WERI-Rb-1 (cell line): ENCODE results near the gene LKAAEAR1.

ENCODE experiments used
- DNase-seq: peaks from one replicate; pipeline ENCODE4 v3.0.0-alpha.2; 2020
- H3K27ac ChIP-seq: fragments of 250-450 bp; sonication (Bioruptor Pico); 2 replicates; pipeline ENCODE4 v1.5.1; 2020; ENCODE audit warnings: mild to moderate bottlenecking, moderate library complexity
- H3K27me3 ChIP-seq: fragments of 250-450 bp; sonication (Bioruptor Pico); 2 replicates; pipeline ENCODE4 v1.5.1; 2021; ENCODE audit warnings: mild to moderate bottlenecking, low read depth, moderate library complexity; ENCODE audit not compliant: insufficient read depth, severe bottlenecking
- H3K36me3 ChIP-seq: fragments of 250-450 bp; sonication (Bioruptor Pico); 2 replicates; pipeline ENCODE4 v1.5.1; 2020; ENCODE audit warnings: mild to moderate bottlenecking, moderate library complexity
- H3K4me3 ChIP-seq: 2 replicates; pipeline ENCODE4 v1.5.1; 2011; ENCODE audit warnings: low read depth, mild to moderate bottlenecking, control low read depth, low read length
- H3K9me3 ChIP-seq: fragments of 250-450 bp; sonication (Bioruptor Pico); 2 replicates; pipeline ENCODE4 v1.5.1; 2021; ENCODE audit warnings: mild to moderate bottlenecking, moderate library complexity; ENCODE audit not compliant: severe bottlenecking
- TF ChIP-seq, protein P1 (sequence below): IDR thresholded peaks from 2 replicates; pipeline ENCODE4 v1.5.1; 2011; ENCODE audit warnings: low read depth, mild to moderate bottlenecking, control low read depth, inconsistent platforms, low read length

The LKAAEAR1 gene

DNA sequence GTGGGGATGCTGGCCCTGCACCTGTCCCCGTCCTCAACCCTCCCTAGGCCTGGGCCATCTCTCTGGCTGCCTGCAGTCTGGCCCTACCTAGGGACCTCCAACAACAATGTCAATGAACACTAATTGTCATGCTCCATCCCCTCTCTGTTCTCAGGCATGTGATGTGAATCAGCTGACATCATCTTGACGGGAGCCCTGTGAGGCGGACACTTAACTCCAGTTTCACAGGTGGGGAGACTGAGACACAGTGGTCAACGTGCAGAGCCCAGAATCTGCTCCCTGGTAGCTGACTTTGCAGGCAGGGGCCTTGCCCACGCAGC is 22.0 kb downstream of the LKAAEAR1 start:
- DNase-seq: no peak
- Histone ChIP-seq H3K4me3 (peak overlapping the region; percentile 45), H3K27ac (peak overlapping the region; percentile 69), H3K9me3 (no peaks in the 10 kb centered on the region), H3K36me3 (no peaks in the 10 kb centered on the region), H3K27me3 (no peaks in the 10 kb centered on the region)
- TF ChIP-seq, protein P1, sequence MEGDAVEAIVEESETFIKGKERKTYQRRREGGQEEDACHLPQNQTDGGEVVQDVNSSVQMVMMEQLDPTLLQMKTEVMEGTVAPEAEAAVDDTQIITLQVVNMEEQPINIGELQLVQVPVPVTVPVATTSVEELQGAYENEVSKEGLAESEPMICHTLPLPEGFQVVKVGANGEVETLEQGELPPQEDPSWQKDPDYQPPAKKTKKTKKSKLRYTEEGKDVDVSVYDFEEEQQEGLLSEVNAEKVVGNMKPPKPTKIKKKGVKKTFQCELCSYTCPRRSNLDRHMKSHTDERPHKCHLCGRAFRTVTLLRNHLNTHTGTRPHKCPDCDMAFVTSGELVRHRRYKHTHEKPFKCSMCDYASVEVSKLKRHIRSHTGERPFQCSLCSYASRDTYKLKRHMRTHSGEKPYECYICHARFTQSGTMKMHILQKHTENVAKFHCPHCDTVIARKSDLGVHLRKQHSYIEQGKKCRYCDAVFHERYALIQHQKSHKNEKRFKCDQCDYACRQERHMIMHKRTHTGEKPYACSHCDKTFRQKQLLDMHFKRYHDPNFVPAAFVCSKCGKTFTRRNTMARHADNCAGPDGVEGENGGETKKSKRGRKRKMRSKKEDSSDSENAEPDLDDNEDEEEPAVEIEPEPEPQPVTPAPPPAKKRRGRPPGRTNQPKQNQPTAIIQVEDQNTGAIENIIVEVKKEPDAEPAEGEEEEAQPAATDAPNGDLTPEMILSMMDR: no peak

DNA sequence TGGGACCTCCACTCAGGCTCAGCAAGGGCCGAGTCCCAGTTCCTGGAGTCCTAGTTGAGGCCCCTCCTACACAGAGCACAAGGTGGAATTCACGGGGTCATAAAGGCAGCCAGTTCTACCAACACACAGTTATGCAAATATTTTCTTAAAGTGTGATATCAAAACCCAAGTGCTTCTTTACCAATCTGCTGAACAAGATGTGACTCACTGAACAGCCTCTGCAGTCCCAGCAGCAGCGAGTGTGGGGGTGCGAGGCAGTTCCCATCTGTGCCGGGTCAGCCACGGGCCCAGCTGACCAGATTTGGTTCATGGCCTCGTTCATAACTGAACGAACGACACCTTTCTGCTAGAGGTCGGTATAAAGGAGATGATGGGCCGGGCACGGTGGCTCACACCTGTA is 25.7 kb downstream of the LKAAEAR1 start:
- Histone ChIP-seq H3K4me3 (no peak overlapping the region), H3K27ac (no peak overlapping the region)
- no peak for DNase-seq

DNA sequence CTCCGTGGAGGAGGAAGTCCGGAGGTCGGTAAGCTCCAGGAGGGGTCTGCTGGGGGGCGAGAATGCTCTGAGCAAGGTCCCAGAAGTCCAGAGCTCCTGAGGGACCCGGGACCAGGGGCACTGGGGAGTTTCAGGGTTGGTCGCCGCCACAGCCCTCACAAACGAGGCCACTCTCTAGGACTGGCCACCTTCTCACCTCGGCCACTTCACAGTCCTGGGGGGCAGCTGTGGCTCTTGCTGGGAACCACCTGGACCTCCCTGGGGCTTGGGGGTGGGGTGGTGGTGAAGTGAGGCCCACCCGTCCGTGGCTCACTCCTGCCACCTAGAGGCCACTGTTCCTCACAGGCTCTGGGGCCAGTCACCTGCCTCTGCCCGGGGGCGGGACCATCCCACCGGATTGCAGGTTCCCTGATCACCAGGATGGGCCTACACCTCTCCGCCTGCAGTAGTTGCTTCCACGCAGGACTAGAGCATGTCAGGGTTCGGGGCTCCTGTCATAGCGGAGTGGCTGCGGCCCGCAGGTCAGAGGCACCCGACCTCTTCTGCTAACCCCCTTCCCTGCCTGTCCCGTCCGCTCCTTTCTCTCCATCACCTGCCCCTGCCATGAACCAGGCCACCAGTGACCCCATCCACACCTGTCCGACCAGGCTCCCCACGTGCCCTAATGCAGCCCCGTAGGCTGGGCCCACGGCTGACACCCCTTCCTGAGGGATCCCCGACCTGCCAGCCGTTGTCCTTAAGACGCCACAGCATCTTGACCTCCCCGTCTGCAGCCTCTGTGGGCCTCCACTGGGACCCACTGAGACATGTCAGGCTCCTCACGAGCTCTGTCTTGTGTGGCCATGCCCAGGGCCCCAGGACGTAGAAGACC is 26.3 kb downstream of the LKAAEAR1 start:
- DNase-seq: peak; percentile 81
- H3K4me3 ChIP-seq: no peak overlapping the region
- no peaks in the 10 kb centered on the region for H3K27me3 ChIP-seq
- no peak overlapping the region for H3K27ac ChIP-seq
- H3K9me3 ChIP-seq: no peaks in the 10 kb centered on the region
- no peaks in the 10 kb centered on the region for H3K36me3 ChIP-seq
- TF ChIP-seq, protein P1: peak; percentile 82

More for the DNA sequence above, 25.7 kb downstream of the LKAAEAR1 start:
- TF ChIP-seq, protein P1: no peak
- no peaks in the 10 kb centered on the region for H3K36me3 ChIP-seq
- H3K9me3 ChIP-seq: no peaks in the 10 kb centered on the region
- no peaks in the 10 kb centered on the region for H3K27me3 ChIP-seq

DNA sequence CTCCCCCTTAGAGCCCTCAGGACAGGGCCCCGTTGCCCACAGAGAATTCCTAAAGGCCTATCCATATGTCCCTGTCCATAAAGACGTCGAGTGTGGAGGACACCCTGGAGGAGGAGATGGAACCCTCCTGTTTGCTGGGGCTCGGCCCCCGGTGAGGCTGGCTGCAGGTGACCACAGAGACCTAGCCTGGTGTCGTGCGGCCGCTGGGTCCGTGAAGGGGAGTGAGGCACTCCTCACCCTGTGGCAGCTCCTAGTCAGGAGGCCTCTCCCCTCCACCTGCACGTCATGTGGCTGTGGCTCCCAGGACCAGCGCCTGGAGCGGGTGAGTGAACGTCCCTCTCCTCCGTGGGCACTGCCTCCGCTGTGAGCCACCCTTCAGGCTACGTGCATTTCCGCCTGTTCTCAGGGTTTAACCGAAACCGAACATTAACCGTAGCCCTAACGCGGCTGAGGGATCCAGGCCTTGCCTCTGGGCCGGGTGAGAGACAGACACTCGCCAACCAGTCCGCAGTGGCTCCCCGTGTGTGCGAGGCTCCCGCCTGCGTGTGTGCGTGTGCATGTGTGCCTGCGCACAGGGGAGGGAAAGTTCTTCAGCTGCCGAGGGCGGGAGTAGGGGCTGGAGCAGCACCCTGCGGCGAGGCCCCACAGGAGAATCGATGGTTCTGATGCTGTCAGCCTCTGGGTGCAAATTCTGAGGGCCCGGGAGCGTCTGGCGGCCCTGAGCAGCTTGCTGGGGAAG is 27.1 kb downstream of the LKAAEAR1 start:
- no peaks in the 10 kb centered on the region for H3K27me3 ChIP-seq
- H3K36me3 ChIP-seq: no peaks in the 10 kb centered on the region
- DNase-seq: no peak
- no peaks in the 10 kb centered on the region for H3K9me3 ChIP-seq
- TF ChIP-seq, protein P1: no peak
- H3K4me3 ChIP-seq: no peak overlapping the region
- no peak overlapping the region for H3K27ac ChIP-seq

DNA sequence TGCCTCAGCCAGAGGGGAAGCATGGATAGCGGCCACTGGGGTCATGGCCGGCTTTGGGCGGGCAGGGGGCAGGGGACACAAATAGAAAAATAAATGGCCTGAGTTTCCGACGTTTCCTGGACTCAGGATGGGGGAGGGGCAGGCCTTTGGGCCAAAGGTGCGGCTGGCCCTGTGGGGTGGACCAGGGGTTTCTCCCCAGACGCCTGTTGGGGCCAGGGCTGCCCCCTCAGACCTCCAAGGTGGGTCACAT is 27.6 kb downstream of the LKAAEAR1 start:
- TF ChIP-seq, protein P1: no peak
- no peak overlapping the region for H3K4me3 ChIP-seq
- no peaks in the 10 kb centered on the region for H3K9me3 ChIP-seq
- DNase-seq: no peak
- no peaks in the 10 kb centered on the region for H3K27me3 ChIP-seq
- H3K27ac ChIP-seq: no peak overlapping the region
- no peaks in the 10 kb centered on the region for H3K36me3 ChIP-seq
